ENCODE data around the gene B4GALT6. TPM values are rescaled to one million over a fixed set of nuclear protein-coding genes. Genes with fewer than 3 reads are reported as not detected.
A peak's percentile ranks its signal among the peaks of the same experiment; 100 is the strongest.

B4GALT6 gene
- total and polyA plus RNA-seq, 2 of the 13 experiments (the other 11 are each of a cell fraction or from before 2014, with no cell fraction given) = 1.9 to 3.3 TPM

DNA sequence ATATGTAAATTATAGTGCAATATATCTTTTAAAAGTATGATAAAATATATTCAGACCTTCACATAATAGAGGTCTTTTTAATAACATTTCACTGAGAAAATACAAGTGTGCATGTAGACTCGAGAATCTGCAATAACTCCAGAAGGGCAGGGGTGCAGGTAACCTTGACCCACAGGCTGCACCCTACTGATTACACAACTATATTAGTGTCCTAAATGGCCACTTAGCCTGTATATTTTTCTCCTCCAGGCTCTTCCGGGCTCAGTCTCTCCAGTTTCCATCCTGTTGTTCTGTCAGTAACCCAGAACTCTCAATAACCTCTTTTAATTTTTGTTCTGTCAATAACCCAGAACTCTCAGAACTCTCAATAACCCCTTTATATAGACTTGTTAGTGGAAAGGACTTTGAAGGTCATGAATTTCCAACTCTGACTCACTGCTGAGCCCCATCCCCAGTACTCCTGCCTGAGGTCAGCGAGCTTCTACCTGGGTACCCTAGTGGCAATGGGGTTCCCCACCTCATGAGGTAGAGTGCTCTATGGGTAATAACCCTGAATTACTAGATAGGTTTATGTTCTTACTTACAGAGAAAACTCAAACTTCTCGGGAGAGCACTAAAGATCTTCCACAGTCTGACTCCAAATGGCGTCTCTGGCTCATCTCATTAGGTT is 101.1 kb downstream of the B4GALT6 start (continued):
- TF ChIP-seq, protein P1, sequence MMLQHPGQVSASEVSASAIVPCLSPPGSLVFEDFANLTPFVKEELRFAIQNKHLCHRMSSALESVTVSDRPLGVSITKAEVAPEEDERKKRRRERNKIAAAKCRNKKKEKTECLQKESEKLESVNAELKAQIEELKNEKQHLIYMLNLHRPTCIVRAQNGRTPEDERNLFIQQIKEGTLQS (CRISPR knock-in tag; IDR thresholded peaks at IDR 0.05) = no peak
- TF ChIP-seq, protein P2, sequence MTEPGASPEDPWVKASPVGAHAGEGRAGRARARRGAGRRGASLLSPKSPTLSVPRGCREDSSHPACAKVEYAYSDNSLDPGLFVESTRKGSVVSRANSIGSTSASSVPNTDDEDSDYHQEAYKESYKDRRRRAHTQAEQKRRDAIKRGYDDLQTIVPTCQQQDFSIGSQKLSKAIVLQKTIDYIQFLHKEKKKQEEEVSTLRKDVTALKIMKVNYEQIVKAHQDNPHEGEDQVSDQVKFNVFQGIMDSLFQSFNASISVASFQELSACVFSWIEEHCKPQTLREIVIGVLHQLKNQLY (CRISPR knock-in tag; IDR thresholded peaks at IDR 0.05) = no peak
- TF ChIP-seq, protein P3, sequence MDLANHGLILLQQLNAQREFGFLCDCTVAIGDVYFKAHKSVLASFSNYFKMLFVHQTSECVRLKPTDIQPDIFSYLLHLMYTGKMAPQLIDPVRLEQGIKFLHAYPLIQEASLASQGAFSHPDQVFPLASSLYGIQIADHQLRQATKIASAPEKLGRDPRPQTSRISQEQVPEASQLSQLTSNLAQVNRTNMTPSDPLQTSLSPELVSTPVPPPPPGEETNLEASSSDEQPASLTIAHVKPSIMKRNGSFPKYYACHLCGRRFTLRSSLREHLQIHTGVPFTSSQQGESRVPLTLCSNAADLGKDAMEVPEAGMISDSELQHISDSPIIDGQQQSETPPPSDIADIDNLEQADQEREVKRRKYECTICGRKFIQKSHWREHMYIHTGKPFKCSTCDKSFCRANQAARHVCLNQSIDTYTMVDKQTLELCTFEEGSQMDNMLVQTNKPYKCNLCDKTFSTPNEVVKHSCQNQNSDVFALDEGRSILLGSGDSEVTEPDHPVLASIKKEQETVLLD (CRISPR knock-in tag; IDR thresholded peaks at IDR 0.05; ENCODE audit: low read depth) = no peak
- TF ChIP-seq, protein P4, sequence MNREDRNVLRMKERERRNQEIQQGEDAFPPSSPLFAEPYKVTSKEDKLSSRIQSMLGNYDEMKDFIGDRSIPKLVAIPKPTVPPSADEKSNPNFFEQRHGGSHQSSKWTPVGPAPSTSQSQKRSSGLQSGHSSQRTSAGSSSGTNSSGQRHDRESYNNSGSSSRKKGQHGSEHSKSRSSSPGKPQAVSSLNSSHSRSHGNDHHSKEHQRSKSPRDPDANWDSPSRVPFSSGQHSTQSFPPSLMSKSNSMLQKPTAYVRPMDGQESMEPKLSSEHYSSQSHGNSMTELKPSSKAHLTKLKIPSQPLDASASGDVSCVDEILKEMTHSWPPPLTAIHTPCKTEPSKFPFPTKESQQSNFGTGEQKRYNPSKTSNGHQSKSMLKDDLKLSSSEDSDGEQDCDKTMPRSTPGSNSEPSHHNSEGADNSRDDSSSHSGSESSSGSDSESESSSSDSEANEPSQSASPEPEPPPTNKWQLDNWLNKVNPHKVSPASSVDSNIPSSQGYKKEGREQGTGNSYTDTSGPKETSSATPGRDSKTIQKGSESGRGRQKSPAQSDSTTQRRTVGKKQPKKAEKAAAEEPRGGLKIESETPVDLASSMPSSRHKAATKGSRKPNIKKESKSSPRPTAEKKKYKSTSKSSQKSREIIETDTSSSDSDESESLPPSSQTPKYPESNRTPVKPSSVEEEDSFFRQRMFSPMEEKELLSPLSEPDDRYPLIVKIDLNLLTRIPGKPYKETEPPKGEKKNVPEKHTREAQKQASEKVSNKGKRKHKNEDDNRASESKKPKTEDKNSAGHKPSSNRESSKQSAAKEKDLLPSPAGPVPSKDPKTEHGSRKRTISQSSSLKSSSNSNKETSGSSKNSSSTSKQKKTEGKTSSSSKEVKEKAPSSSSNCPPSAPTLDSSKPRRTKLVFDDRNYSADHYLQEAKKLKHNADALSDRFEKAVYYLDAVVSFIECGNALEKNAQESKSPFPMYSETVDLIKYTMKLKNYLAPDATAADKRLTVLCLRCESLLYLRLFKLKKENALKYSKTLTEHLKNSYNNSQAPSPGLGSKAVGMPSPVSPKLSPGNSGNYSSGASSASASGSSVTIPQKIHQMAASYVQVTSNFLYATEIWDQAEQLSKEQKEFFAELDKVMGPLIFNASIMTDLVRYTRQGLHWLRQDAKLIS (CRISPR knock-in tag; IDR thresholded peaks at IDR 0.05) = no peak
- TF ChIP-seq ISX (CRISPR knock-in tag; conservative IDR thresholded peaks at IDR 0.05) = no peak
- no peak for TF ChIP-seq SP2 (CRISPR knock-in tag; IDR thresholded peaks at IDR 0.05)
- no peak for TF ChIP-seq PHF21A (CRISPR knock-in tag; IDR thresholded peaks at IDR 0.05)
- no peak for TF ChIP-seq ZNF12 (CRISPR knock-in tag; IDR thresholded peaks at IDR 0.05)
- no peak for TF ChIP-seq HNRNPLL (IDR thresholded peaks at IDR 0.05; ENCODE audit: low read depth, low read length, poor library complexity, severe bottlenecking)
- TF ChIP-seq, protein P5, sequence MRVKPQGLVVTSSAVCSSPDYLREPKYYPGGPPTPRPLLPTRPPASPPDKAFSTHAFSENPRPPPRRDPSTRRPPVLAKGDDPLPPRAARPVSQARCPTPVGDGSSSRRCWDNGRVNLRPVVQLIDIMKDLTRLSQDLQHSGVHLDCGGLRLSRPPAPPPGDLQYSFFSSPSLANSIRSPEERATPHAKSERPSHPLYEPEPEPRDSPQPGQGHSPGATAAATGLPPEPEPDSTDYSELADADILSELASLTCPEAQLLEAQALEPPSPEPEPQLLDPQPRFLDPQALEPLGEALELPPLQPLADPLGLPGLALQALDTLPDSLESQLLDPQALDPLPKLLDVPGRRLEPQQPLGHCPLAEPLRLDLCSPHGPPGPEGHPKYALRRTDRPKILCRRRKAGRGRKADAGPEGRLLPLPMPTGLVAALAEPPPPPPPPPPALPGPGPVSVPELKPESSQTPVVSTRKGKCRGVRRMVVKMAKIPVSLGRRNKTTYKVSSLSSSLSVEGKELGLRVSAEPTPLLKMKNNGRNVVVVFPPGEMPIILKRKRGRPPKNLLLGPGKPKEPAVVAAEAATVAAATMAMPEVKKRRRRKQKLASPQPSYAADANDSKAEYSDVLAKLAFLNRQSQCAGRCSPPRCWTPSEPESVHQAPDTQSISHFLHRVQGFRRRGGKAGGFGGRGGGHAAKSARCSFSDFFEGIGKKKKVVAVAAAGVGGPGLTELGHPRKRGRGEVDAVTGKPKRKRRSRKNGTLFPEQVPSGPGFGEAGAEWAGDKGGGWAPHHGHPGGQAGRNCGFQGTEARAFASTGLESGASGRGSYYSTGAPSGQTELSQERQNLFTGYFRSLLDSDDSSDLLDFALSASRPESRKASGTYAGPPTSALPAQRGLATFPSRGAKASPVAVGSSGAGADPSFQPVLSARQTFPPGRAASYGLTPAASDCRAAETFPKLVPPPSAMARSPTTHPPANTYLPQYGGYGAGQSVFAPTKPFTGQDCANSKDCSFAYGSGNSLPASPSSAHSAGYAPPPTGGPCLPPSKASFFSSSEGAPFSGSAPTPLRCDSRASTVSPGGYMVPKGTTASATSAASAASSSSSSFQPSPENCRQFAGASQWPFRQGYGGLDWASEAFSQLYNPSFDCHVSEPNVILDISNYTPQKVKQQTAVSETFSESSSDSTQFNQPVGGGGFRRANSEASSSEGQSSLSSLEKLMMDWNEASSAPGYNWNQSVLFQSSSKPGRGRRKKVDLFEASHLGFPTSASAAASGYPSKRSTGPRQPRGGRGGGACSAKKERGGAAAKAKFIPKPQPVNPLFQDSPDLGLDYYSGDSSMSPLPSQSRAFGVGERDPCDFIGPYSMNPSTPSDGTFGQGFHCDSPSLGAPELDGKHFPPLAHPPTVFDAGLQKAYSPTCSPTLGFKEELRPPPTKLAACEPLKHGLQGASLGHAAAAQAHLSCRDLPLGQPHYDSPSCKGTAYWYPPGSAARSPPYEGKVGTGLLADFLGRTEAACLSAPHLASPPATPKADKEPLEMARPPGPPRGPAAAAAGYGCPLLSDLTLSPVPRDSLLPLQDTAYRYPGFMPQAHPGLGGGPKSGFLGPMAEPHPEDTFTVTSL (CRISPR knock-in tag; IDR thresholded peaks at IDR 0.05; ENCODE audit: borderline replicate concordance) = no peak
- TF ChIP-seq, protein P6, sequence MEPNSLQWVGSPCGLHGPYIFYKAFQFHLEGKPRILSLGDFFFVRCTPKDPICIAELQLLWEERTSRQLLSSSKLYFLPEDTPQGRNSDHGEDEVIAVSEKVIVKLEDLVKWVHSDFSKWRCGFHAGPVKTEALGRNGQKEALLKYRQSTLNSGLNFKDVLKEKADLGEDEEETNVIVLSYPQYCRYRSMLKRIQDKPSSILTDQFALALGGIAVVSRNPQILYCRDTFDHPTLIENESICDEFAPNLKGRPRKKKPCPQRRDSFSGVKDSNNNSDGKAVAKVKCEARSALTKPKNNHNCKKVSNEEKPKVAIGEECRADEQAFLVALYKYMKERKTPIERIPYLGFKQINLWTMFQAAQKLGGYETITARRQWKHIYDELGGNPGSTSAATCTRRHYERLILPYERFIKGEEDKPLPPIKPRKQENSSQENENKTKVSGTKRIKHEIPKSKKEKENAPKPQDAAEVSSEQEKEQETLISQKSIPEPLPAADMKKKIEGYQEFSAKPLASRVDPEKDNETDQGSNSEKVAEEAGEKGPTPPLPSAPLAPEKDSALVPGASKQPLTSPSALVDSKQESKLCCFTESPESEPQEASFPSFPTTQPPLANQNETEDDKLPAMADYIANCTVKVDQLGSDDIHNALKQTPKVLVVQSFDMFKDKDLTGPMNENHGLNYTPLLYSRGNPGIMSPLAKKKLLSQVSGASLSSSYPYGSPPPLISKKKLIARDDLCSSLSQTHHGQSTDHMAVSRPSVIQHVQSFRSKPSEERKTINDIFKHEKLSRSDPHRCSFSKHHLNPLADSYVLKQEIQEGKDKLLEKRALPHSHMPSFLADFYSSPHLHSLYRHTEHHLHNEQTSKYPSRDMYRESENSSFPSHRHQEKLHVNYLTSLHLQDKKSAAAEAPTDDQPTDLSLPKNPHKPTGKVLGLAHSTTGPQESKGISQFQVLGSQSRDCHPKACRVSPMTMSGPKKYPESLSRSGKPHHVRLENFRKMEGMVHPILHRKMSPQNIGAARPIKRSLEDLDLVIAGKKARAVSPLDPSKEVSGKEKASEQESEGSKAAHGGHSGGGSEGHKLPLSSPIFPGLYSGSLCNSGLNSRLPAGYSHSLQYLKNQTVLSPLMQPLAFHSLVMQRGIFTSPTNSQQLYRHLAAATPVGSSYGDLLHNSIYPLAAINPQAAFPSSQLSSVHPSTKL (CRISPR knock-in tag; IDR thresholded peaks at IDR 0.05) = peak; percentile 70
- no peak for TF ChIP-seq ZFP82 (CRISPR knock-in tag; IDR thresholded peaks at IDR 0.05; ENCODE audit: borderline replicate concordance)
- no peak for TF ChIP-seq ETV6 (CRISPR knock-in tag; conservative IDR thresholded peaks at IDR 0.05)

Data from HepG2 (cell line).